ENCODE measurements around the gene RBPJ. TPM values are rescaled to one million over a fixed set of nuclear protein-coding genes. Genes with fewer than 3 reads are reported as not detected.

The RBPJ gene
- total RNA-seq (2013): 106 TPM
- 100 to 1,000 TPM in 2 of 3 donors, 10 to 100 TPM in 1; 75.3 to 177 (median 128) TPM for polyA plus RNA-seq
- 47.8 and 60.7 TPM in 2 replicates for polyA minus RNA-seq
- 144 to 546 (median 320) reads per million in 11 experiments for total RNA-seq

DNA sequence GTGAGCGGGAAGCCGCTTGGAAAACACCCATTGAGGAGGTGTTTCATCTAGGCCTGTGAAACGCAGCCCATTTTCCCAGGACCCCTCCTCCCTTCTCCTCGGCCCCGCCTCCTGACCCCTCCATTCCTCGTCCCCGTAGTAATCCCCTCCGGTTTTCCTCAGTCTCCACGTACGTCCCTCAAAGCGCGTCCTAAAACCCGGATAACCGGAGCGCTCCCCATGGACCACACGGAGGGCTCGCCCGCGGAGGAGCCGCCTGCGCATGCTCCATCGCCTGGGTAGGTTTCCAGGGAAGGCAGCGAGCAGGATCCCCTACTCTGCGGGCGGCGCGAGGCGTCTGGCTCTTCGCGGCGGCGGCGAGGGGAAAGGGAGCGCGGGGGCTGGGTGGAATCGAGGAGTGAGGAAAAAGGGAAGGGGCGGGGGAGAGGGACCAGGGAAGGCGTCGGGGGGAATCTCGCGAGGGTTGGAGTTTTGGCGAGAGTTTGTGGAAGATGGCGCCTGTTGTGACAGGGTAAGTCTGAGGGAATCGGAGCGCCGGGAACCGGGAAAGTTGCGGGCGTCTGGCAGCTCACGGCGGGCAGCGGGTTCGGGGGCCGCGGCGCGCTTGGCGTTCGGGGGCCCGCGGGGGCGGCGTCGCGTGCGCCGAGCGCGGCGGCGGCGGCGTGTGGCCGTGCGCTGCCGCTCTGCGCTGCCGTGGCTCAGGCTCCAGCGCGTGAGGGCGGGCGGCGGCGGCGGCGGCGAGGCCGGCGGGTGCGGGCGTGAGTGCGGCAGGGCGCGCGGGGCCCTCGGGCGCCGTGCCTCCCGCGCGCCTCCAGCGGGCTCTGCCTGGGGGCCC, at the start of gene RBPJ:
Gene RBPJ, plus strand, starts transcription at position 477 of the 835 bp plus-strand sequence. Its CDS starts 15 bp downstream, at position 492.
- Histone ChIP-seq H3K4me1 (ENCODE audit: control insufficient read depth in 1 of 2, insufficient read depth in 2 of 2, low read length in 2 of 2) (peaks cover 39 to 54% of the 10 kb centered on the region in 2 donors), H2AFZ (ENCODE audit: insufficient read depth, low read depth, low read length, poor library complexity, severe bottlenecking) (peak within 1 kb of the TSS; percentile 69), H3K4me3 (replicated peaks in 1 of 3; ENCODE audit: low read depth in 2 of 3, low read length in 3 of 3) (peak within 1 kb of the TSS; percentile 92 to 96 (median 93)), H3K9me3 (replicated peaks in 1 of 2; ENCODE audit: control insufficient read depth in 1 of 2, insufficient read depth in 1 of 2, low read length in 2 of 2) (peaks cover under 1% of the 10 kb centered on the region in 2 donors), H4K20me1 (ENCODE audit: insufficient read depth, low read length) (peaks cover 28% of the 10 kb centered on the region), H3K4me2 (replicated peaks; ENCODE audit: extremely low read depth, low read length, poor library complexity, severe bottlenecking) (peak within 1 kb of the TSS; percentile 92), H3K27ac (ENCODE audit: low read depth in 1 of 2, low read length in 2 of 2) (peak within 1 kb of the TSS; percentile 98 to 99), H3K27me3 (ENCODE audit: control insufficient read depth in 2 of 2, insufficient read depth in 2 of 2, low read length in 2 of 2) (no peaks in the 10 kb centered on the region), H3K36me3 (replicated peaks in 1 of 2; ENCODE audit: control insufficient read depth in 1 of 2, insufficient read depth in 2 of 2, low read length in 2 of 2) (no peaks in the 10 kb centered on the region), H3K79me2 (ENCODE audit: insufficient read depth, low read length) (peaks cover 65% of the 10 kb centered on the region), H3K9ac (ENCODE audit: insufficient read depth, low read length, poor library complexity, severe bottlenecking) (peak within 1 kb of the TSS; percentile 99)
- intact Hi-C loops (cut with micrococcal nuclease): loop anchor here in 1 of 2 donors (2.0 to 10.0 kb wide), 2 partner anchors 32 to 236 kb away; no protein-coding TSS in a partner anchor
- peak; percentile 90 to 93 (median 93) for DNase-seq
- TF ChIP-seq, protein P1, sequence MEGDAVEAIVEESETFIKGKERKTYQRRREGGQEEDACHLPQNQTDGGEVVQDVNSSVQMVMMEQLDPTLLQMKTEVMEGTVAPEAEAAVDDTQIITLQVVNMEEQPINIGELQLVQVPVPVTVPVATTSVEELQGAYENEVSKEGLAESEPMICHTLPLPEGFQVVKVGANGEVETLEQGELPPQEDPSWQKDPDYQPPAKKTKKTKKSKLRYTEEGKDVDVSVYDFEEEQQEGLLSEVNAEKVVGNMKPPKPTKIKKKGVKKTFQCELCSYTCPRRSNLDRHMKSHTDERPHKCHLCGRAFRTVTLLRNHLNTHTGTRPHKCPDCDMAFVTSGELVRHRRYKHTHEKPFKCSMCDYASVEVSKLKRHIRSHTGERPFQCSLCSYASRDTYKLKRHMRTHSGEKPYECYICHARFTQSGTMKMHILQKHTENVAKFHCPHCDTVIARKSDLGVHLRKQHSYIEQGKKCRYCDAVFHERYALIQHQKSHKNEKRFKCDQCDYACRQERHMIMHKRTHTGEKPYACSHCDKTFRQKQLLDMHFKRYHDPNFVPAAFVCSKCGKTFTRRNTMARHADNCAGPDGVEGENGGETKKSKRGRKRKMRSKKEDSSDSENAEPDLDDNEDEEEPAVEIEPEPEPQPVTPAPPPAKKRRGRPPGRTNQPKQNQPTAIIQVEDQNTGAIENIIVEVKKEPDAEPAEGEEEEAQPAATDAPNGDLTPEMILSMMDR (IDR thresholded peaks at IDR 0.05): no peak
- peak within 1 kb of the TSS; percentile 98 to 99 for H3K4me3 Mint-ChIP-seq
- H3K27me3 Mint-ChIP-seq (ENCODE audit: low read depth in 3 of 3): peaks cover 0 to 4% (median 0%) of the 10 kb centered on the region in 3 donors
- WGBS (ENCODE audit: insufficient coverage): under 1% methylated on average over 96 of the region's 102 CpGs
- H3K4me1 Mint-ChIP-seq: peaks cover 44% of the 10 kb centered on the region
- peaks cover 2 to 18% (median 8%) of the 10 kb centered on the region in 7 donors for H3K9me3 Mint-ChIP-seq
- peaks cover 0 to 3% of the 10 kb centered on the region in 2 donors for H3K36me3 Mint-ChIP-seq
- peak within 1 kb of the TSS; percentile 97 to 99 (median 99) for H3K27ac Mint-ChIP-seq

GRCh38 chr4:26271703-26272102, 49.1 kb upstream of the RBPJ start:
- Histone ChIP-seq H3K4me3 (replicated peaks in 1 of 3; ENCODE audit: low read depth in 2 of 3, low read length in 3 of 3) (no peak overlapping the region), H3K27ac (ENCODE audit: low read depth in 1 of 2, low read length in 2 of 2) (peak overlapping the region in 1 of 2 donors; percentile 88), H3K4me1 (ENCODE audit: control insufficient read depth in 1 of 2, insufficient read depth in 2 of 2, low read length in 2 of 2) (peaks cover 86 to 87% of the 10 kb centered on the region in 2 donors), H3K27me3 (ENCODE audit: control insufficient read depth in 2 of 2, insufficient read depth in 2 of 2, low read length in 2 of 2) (no peaks in the 10 kb centered on the region), H3K9ac (ENCODE audit: insufficient read depth, low read length, poor library complexity, severe bottlenecking) (no peak overlapping the region), H3K79me2 (ENCODE audit: insufficient read depth, low read length) (peaks cover 11% of the 10 kb centered on the region), H3K9me3 (replicated peaks in 1 of 2; ENCODE audit: control insufficient read depth in 1 of 2, insufficient read depth in 1 of 2, low read length in 2 of 2) (no peaks in the 10 kb centered on the region), H2AFZ (ENCODE audit: insufficient read depth, low read depth, low read length, poor library complexity, severe bottlenecking) (no peak overlapping the region), H3K36me3 (replicated peaks in 1 of 2; ENCODE audit: control insufficient read depth in 1 of 2, insufficient read depth in 2 of 2, low read length in 2 of 2) (no peaks in the 10 kb centered on the region), H3K4me2 (replicated peaks; ENCODE audit: extremely low read depth, low read length, poor library complexity, severe bottlenecking) (no peak overlapping the region), H4K20me1 (ENCODE audit: insufficient read depth, low read length) (no peaks in the 10 kb centered on the region)
- Mint-ChIP-seq H3K27ac (peak overlapping the region in 3 of 7 donors; percentile 21 to 35 (median 35)), H3K4me1 (peaks cover 77% of the 10 kb centered on the region), H3K4me3 (no peak overlapping the region), H3K9me3 (no peaks in the 10 kb centered on the region), H3K36me3 (no peaks in the 10 kb centered on the region), H3K27me3 (ENCODE audit: low read depth in 3 of 3) (peaks cover 0 to 3% (median 2%) of the 10 kb centered on the region in 3 donors)
- TF ChIP-seq, protein P1 (IDR thresholded peaks at IDR 0.05): no peak
- intact Hi-C loops (cut with micrococcal nuclease): loop anchor here in 1 of 2 donors (5.0 kb wide), 1 partner anchor 46 kb away; no protein-coding TSS in a partner anchor
- no peak for DNase-seq
- 96% methylated on average over 5 of the region's 5 CpGs for WGBS (ENCODE audit: insufficient coverage)
